Endothelial cell (in vitro differentiated cells): ENCODE measurements around the gene ELFN1. TPM values are rescaled to one million over a fixed set of nuclear protein-coding genes. Genes with fewer than 3 reads are reported as not detected.
A peak's percentile ranks its signal among the peaks of the same experiment; 100 is the strongest.

Experiments used
- DNase-seq: peaks from one replicate; pipeline ENCODE4 v3.0.0; 2021; ENCODE audit warnings: low spot score
- H3K27ac Mint-ChIP-seq: one replicate; pipeline ENCODE4 v1.8.0; 2021; ENCODE audit warnings: mixed read lengths, inconsistent platforms; ENCODE audit not compliant: unreplicated experiment
- H3K27me3 Mint-ChIP-seq: one replicate; pipeline ENCODE4 v1.8.0; 2021; ENCODE audit warnings: mild to moderate bottlenecking, moderate library complexity, mixed read lengths, inconsistent platforms; ENCODE audit not compliant: unreplicated experiment
- H3K36me3 Mint-ChIP-seq: one replicate; pipeline ENCODE4 v1.8.0; 2021; ENCODE audit warnings: mild to moderate bottlenecking, low read depth, mixed read lengths, inconsistent platforms; ENCODE audit not compliant: unreplicated experiment
- H3K4me1 Mint-ChIP-seq: one replicate; pipeline ENCODE4 v1.8.0; 2021; ENCODE audit warnings: mild to moderate bottlenecking, mixed read lengths, inconsistent platforms; ENCODE audit not compliant: unreplicated experiment
- H3K4me3 Mint-ChIP-seq: one replicate; pipeline ENCODE4 v1.8.0; 2021; ENCODE audit warnings: mild to moderate bottlenecking, mixed read lengths, inconsistent platforms; ENCODE audit not compliant: unreplicated experiment
- H3K9me3 Mint-ChIP-seq: one replicate; pipeline ENCODE4 v1.8.0; 2021; ENCODE audit warnings: mixed read lengths, inconsistent platforms; ENCODE audit not compliant: unreplicated experiment
- CTCF ChIP-seq: fragments of 200-600 bp; sonication (generic); IDR thresholded peaks from one replicate; pipeline ENCODE4 v1.5.0; 2021; ENCODE audit warnings: antibody characterized with exemption; ENCODE audit not compliant: unreplicated experiment
- total RNA-seq: library from RNA; stranded (reverse); fragmentation: NEBNext Ultra II Directional; extraction: Animal tissue kit (Norgen Biotek cat#: 25700); gene quantifications from one replicate; pipeline ENCODE4 v1.2.1, GENCODE V29; 2021; ENCODE audit not compliant: unreplicated experiment

The ELFN1 gene
- total RNA-seq, 1 donor from 2014 or later = 10.6 TPM

GRCh38 chr7:1746491-1746975, 76.5 kb downstream of the ELFN1 start:
- H3K36me3 Mint-ChIP-seq = no peaks in the 10 kb centered on the region
- DNase-seq = no peak
- no peaks in the 10 kb centered on the region for H3K9me3 Mint-ChIP-seq
- no peak overlapping the region for H3K4me3 Mint-ChIP-seq
- no peak overlapping the region for H3K27ac Mint-ChIP-seq
- H3K27me3 Mint-ChIP-seq = peaks cover 5% of the 10 kb centered on the region
- H3K4me1 Mint-ChIP-seq = no peaks in the 10 kb centered on the region
- TF ChIP-seq CTCF = no peak

GRCh38 chr7:1747004-1747801, 77.1 kb downstream of the ELFN1 start:
- H3K27ac Mint-ChIP-seq = no peak overlapping the region
- no peak for TF ChIP-seq CTCF
- no peaks in the 10 kb centered on the region for H3K4me1 Mint-ChIP-seq
- H3K9me3 Mint-ChIP-seq = no peaks in the 10 kb centered on the region
- no peak overlapping the region for H3K4me3 Mint-ChIP-seq
- no peak for DNase-seq
- H3K27me3 Mint-ChIP-seq = peaks cover 5% of the 10 kb centered on the region
- no peaks in the 10 kb centered on the region for H3K36me3 Mint-ChIP-seq

- Mint-ChIP-seq H3K27me3 (peaks cover 5% of the 10 kb centered on the region), H3K4me3 (no peak overlapping the region), H3K27ac (peak overlapping the region; percentile 15), H3K36me3 (no peaks in the 10 kb centered on the region), H3K9me3 (no peaks in the 10 kb centered on the region), H3K4me1 (no peaks in the 10 kb centered on the region)
- DNase-seq = no peak
- no peak for TF ChIP-seq CTCF
Observed at GRCh38 chr7:1748076-1748838, 78.2 kb downstream of the ELFN1 start.

- Mint-ChIP-seq H3K9me3 (no peaks in the 10 kb centered on the region), H3K4me3 (no peak overlapping the region), H3K4me1 (no peaks in the 10 kb centered on the region), H3K36me3 (no peaks in the 10 kb centered on the region), H3K27me3 (peaks cover 6% of the 10 kb centered on the region), H3K27ac (no peak overlapping the region)
- DNase-seq = no peak
- TF ChIP-seq CTCF = no peak
Observed at GRCh38 chr7:1748839-1749173, 78.7 kb downstream of the ELFN1 start.
